Neural crest cell (in vitro differentiated cells): ENCODE results near the gene SH3PXD2B. TPM values are rescaled to one million over a fixed set of nuclear protein-coding genes. Genes with fewer than 3 reads are reported as not detected.

Experiments
- DNase-seq: peaks from one replicate; pipeline ENCODE4 v3.0.0; 2021; ENCODE audit warnings: low read depth, mixed read lengths, low spot score
- H3K27ac Mint-ChIP-seq: one replicate; pipeline ENCODE4 v1.8.0; 2021; ENCODE audit warnings: mild to moderate bottlenecking, mixed read lengths; ENCODE audit not compliant: unreplicated experiment
- H3K27me3 Mint-ChIP-seq: 2 replicates; pipeline ENCODE4 v1.8.0; 2021; ENCODE audit warnings: low read depth, mild to moderate bottlenecking, mixed read lengths
- H3K36me3 Mint-ChIP-seq: 2 replicates; pipeline ENCODE4 v1.8.0; 2021; ENCODE audit warnings: low read depth, mild to moderate bottlenecking, mixed read lengths
- H3K4me1 Mint-ChIP-seq: 2 replicates; pipeline ENCODE4 v1.8.0; 2021; ENCODE audit warnings: mixed read lengths
- H3K4me3 Mint-ChIP-seq: one replicate; pipeline ENCODE4 v1.8.0; 2021; ENCODE audit warnings: mild to moderate bottlenecking, mixed read lengths
- H3K9me3 Mint-ChIP-seq: 2 replicates; pipeline ENCODE4 v1.8.0; 2021; ENCODE audit warnings: mixed read lengths
- CTCF ChIP-seq: fragments of 200-600 bp; sonication (generic); conservative IDR thresholded peaks from 2 replicates; pipeline ENCODE4 v1.5.0; 2021; ENCODE audit warnings: antibody characterized with exemption, mild to moderate bottlenecking
- total RNA-seq: library from RNA; stranded (reverse); gene quantifications from 2 replicates; pipeline ENCODE4 v1.2.1, GENCODE V29; 2021

The SH3PXD2B gene
- total RNA-seq, 1 donor from 2014 or later = 86.1 TPM

- Mint-ChIP-seq H3K9me3 (peaks cover 2% of the 10 kb centered on the region), H3K27me3 (no peaks in the 10 kb centered on the region), H3K4me3 (no peak overlapping the region), H3K27ac (no peak overlapping the region), H3K4me1 (no peaks in the 10 kb centered on the region), H3K36me3 (no peaks in the 10 kb centered on the region)
- TF ChIP-seq CTCF = no peak
- DNase-seq = no peak
Observed at GRCh38 chr5:172313915-172314314, 140.4 kb downstream of the SH3PXD2B start.

GRCh38 chr5:172312286-172312685, 142.0 kb downstream of the SH3PXD2B start:
- DNase-seq = no peak
- no peak overlapping the region for H3K4me3 Mint-ChIP-seq
- no peak for TF ChIP-seq CTCF
- H3K9me3 Mint-ChIP-seq = peaks cover 2% of the 10 kb centered on the region
- no peak overlapping the region for H3K27ac Mint-ChIP-seq
- no peaks in the 10 kb centered on the region for H3K4me1 Mint-ChIP-seq
- H3K36me3 Mint-ChIP-seq = no peaks in the 10 kb centered on the region
- no peaks in the 10 kb centered on the region for H3K27me3 Mint-ChIP-seq

- H3K4me1 Mint-ChIP-seq = no peaks in the 10 kb centered on the region
- no peaks in the 10 kb centered on the region for H3K27me3 Mint-ChIP-seq
- no peak for TF ChIP-seq CTCF
- no peak overlapping the region for H3K27ac Mint-ChIP-seq
- H3K9me3 Mint-ChIP-seq = no peaks in the 10 kb centered on the region
- no peak overlapping the region for H3K4me3 Mint-ChIP-seq
- H3K36me3 Mint-ChIP-seq = no peaks in the 10 kb centered on the region
- DNase-seq = no peak
Observed at GRCh38 chr5:172311605-172312004, 142.7 kb downstream of the SH3PXD2B start.

- Mint-ChIP-seq H3K27ac (no peak overlapping the region), H3K9me3 (no peaks in the 10 kb centered on the region), H3K4me1 (no peaks in the 10 kb centered on the region), H3K4me3 (no peak overlapping the region), H3K36me3 (no peaks in the 10 kb centered on the region), H3K27me3 (no peaks in the 10 kb centered on the region)
- TF ChIP-seq CTCF = no peak
- no peak for DNase-seq
Observed at GRCh38 chr5:172311026-172311425, 143.3 kb downstream of the SH3PXD2B start.

- H3K27me3 Mint-ChIP-seq = no peaks in the 10 kb centered on the region
- H3K36me3 Mint-ChIP-seq = no peaks in the 10 kb centered on the region
- TF ChIP-seq CTCF = no peak
- no peaks in the 10 kb centered on the region for H3K9me3 Mint-ChIP-seq
- DNase-seq = no peak
- no peak overlapping the region for H3K4me3 Mint-ChIP-seq
- no peak overlapping the region for H3K27ac Mint-ChIP-seq
- H3K4me1 Mint-ChIP-seq = peaks cover 15% of the 10 kb centered on the region
Observed at GRCh38 chr5:172305380-172305779, 148.9 kb downstream of the SH3PXD2B start.
